ENCODE data around the gene DIMT1.

Gene DIMT1

GRCh38 chr5:62432621-62433064 is 28.9 kb upstream of the DIMT1 start:
- Histone ChIP-seq H3K9me3 (ENCODE audit: low read length) (no peaks in the 10 kb centered on the region), H3K36me3 (ENCODE audit: insufficient read depth, low read length) (0 out of 2 replicates have a peak, but pooled peaks cover 1% of the 10 kb centered on the region), H3K27me3 (ENCODE audit: insufficient read depth, low read length) (no peaks in the 10 kb centered on the region), H3K9ac (ENCODE audit: low read length) (no peak overlapping the region), H3K4me3 (ENCODE audit: low read depth, low read length, poor library complexity, severe bottlenecking) (no peak overlapping the region), H3K27ac (ENCODE audit: low read depth, low read length, poor library complexity, severe bottlenecking) (no peak overlapping the region), H2AFZ (ENCODE audit: low read length) (no peak overlapping the region), H3F3A (ENCODE audit: insufficient read depth, low read length) (no peaks in the 10 kb centered on the region), H3K4me2 (ENCODE audit: low read length) (no peak overlapping the region), H3K79me2 (ENCODE audit: insufficient read depth, low read length) (peaks cover 46% of the 10 kb centered on the region), H3K9me2 (ENCODE audit: low read depth, low read length) (no peaks in the 10 kb centered on the region), H4K20me1 (ENCODE audit: insufficient read depth, low read length) (no peaks in the 10 kb centered on the region), H3K4me1 (ENCODE audit: insufficient read depth, low read length, severe bottlenecking) (no peaks in the 10 kb centered on the region)
- no peak for TF ChIP-seq CTCF (IDR thresholded peaks at IDR 0.05; ENCODE audit: low read length)
- TF ChIP-seq EZH2 (IDR thresholded peaks at IDR 0.05; ENCODE audit: borderline replicate concordance, low read length), result no peak

- no peak for TF ChIP-seq CTCF (IDR thresholded peaks at IDR 0.05; ENCODE audit: low read length)
- no peak for TF ChIP-seq EZH2 (IDR thresholded peaks at IDR 0.05; ENCODE audit: borderline replicate concordance, low read length)
- no peaks in the 10 kb centered on the region for H3K4me1 ChIP-seq (ENCODE audit: insufficient read depth, low read length, severe bottlenecking)
- no peaks in the 10 kb centered on the region for H4K20me1 ChIP-seq (ENCODE audit: insufficient read depth, low read length)
- H3F3A ChIP-seq (ENCODE audit: insufficient read depth, low read length), result no peaks in the 10 kb centered on the region
- H3K9me3 ChIP-seq (ENCODE audit: low read length), result no peaks in the 10 kb centered on the region
- H3K4me2 ChIP-seq (ENCODE audit: low read length), result no peak overlapping the region
- H3K9me2 ChIP-seq (ENCODE audit: low read depth, low read length), result no peaks in the 10 kb centered on the region
- H3K27ac ChIP-seq (ENCODE audit: low read depth, low read length, poor library complexity, severe bottlenecking), result no peak overlapping the region
- H2AFZ ChIP-seq (ENCODE audit: low read length), result no peak overlapping the region
- H3K27me3 ChIP-seq (ENCODE audit: insufficient read depth, low read length), result no peaks in the 10 kb centered on the region
- H3K36me3 ChIP-seq (ENCODE audit: insufficient read depth, low read length), result no peaks in the 10 kb centered on the region
- H3K79me2 ChIP-seq (ENCODE audit: insufficient read depth, low read length), result peaks cover 48% of the 10 kb centered on the region
- H3K9ac ChIP-seq (ENCODE audit: low read length), result no peak overlapping the region
- H3K4me3 ChIP-seq (ENCODE audit: low read depth, low read length, poor library complexity, severe bottlenecking), result no peak overlapping the region
These were observed 28.3 kb upstream of the DIMT1 start for GRCh38 chr5:62431735-62432620.

GRCh38 chr5:62424763-62425162 is 21.1 kb upstream of the DIMT1 start:
- H2AFZ ChIP-seq (ENCODE audit: low read length), result no peak overlapping the region
- no peaks in the 10 kb centered on the region for H3F3A ChIP-seq (ENCODE audit: insufficient read depth, low read length)
- no peak for TF ChIP-seq CTCF (IDR thresholded peaks at IDR 0.05; ENCODE audit: low read length)
- TF ChIP-seq EZH2 (IDR thresholded peaks at IDR 0.05; ENCODE audit: borderline replicate concordance, low read length), result no peak

More at GRCh38 chr5:62424763-62425162, 21.1 kb upstream of the DIMT1 start:
- H3K9me3 ChIP-seq (ENCODE audit: low read length), result no peaks in the 10 kb centered on the region
- no peaks in the 10 kb centered on the region for H3K9me2 ChIP-seq (ENCODE audit: low read depth, low read length)
- no peak overlapping the region for H3K9ac ChIP-seq (ENCODE audit: low read length)
- no peaks in the 10 kb centered on the region for H3K27me3 ChIP-seq (ENCODE audit: insufficient read depth, low read length)
- H3K27ac ChIP-seq (ENCODE audit: low read depth, low read length, poor library complexity, severe bottlenecking), result no peak overlapping the region
- no peak overlapping the region for H3K4me2 ChIP-seq (ENCODE audit: low read length)
- H3K36me3 ChIP-seq (ENCODE audit: insufficient read depth, low read length), result no peaks in the 10 kb centered on the region
- H3K79me2 ChIP-seq (ENCODE audit: insufficient read depth, low read length), result peaks cover 52% of the 10 kb centered on the region
- H4K20me1 ChIP-seq (ENCODE audit: insufficient read depth, low read length), result peaks cover 2% of the 10 kb centered on the region; the same call in 1 of the 2 replicates
- H3K4me3 ChIP-seq (ENCODE audit: low read depth, low read length, poor library complexity, severe bottlenecking), result no peak overlapping the region
- no peaks in the 10 kb centered on the region for H3K4me1 ChIP-seq (ENCODE audit: insufficient read depth, low read length, severe bottlenecking)

All from OCI-LY1 (cell line).